Measurements from ENCODE around the gene TPM1.

TPM1 gene

GRCh38 chr15:63020759-63021430 is 21.7 kb upstream of the TPM1 start:
- H3K4me1 ChIP-seq (ENCODE audit: insufficient read depth, poor library complexity, severe bottlenecking) = peaks cover 29% of the 10 kb centered on the region

GRCh38 chr15:63022181-63022580 is 20.4 kb upstream of the TPM1 start:
- ATAC-seq (ENCODE audit: low read depth) = no peak
- Histone ChIP-seq H3K36me3 (ENCODE audit: low read depth) (no peaks in the 10 kb centered on the region), H3K4me3 (ENCODE audit: severe bottlenecking) (no peak overlapping the region), H3K4me1 (ENCODE audit: insufficient read depth, poor library complexity, severe bottlenecking) (peaks cover 25% of the 10 kb centered on the region), H3K27ac (ENCODE audit: poor library complexity, severe bottlenecking) (no peak overlapping the region), H3K9me3 (ENCODE audit: severe bottlenecking) (no peaks in the 10 kb centered on the region), H3K27me3 (ENCODE audit: insufficient read depth, poor library complexity, severe bottlenecking) (no peaks in the 10 kb centered on the region)
- no peak for DNase-seq (ENCODE audit: low spot score)
- no peak for TF ChIP-seq CTCF (IDR thresholded peaks at IDR 0.05; ENCODE audit: poor library complexity, severe bottlenecking)

More at GRCh38 chr15:63020759-63021430, 21.7 kb upstream of the TPM1 start:
- Histone ChIP-seq H3K4me3 (ENCODE audit: severe bottlenecking) (no peak overlapping the region), H3K27ac (ENCODE audit: poor library complexity, severe bottlenecking) (peak overlapping the region; percentile 71), H3K36me3 (ENCODE audit: low read depth) (no peaks in the 10 kb centered on the region), H3K9me3 (ENCODE audit: severe bottlenecking) (no peaks in the 10 kb centered on the region), H3K27me3 (ENCODE audit: insufficient read depth, poor library complexity, severe bottlenecking) (no peaks in the 10 kb centered on the region)
- DNase-seq (ENCODE audit: low spot score) (no peak), ATAC-seq (ENCODE audit: low read depth) (no peak)
- TF ChIP-seq CTCF (IDR thresholded peaks at IDR 0.05; ENCODE audit: poor library complexity, severe bottlenecking) = no peak

GRCh38 chr15:63022663-63023062 is 19.9 kb upstream of the TPM1 start:
- no peak for DNase-seq (ENCODE audit: low spot score)
- Histone ChIP-seq H3K27ac (ENCODE audit: poor library complexity, severe bottlenecking) (no peak overlapping the region), H3K4me1 (ENCODE audit: insufficient read depth, poor library complexity, severe bottlenecking) (peaks cover 25% of the 10 kb centered on the region), H3K9me3 (ENCODE audit: severe bottlenecking) (no peaks in the 10 kb centered on the region), H3K36me3 (ENCODE audit: low read depth) (no peaks in the 10 kb centered on the region), H3K4me3 (ENCODE audit: severe bottlenecking) (no peak overlapping the region), H3K27me3 (ENCODE audit: insufficient read depth, poor library complexity, severe bottlenecking) (no peaks in the 10 kb centered on the region)
- ATAC-seq (ENCODE audit: low read depth) = no peak
- no peak for TF ChIP-seq CTCF (IDR thresholded peaks at IDR 0.05; ENCODE audit: poor library complexity, severe bottlenecking)

- Histone ChIP-seq H3K4me1 (ENCODE audit: insufficient read depth, poor library complexity, severe bottlenecking) (peaks cover 25% of the 10 kb centered on the region), H3K27ac (ENCODE audit: poor library complexity, severe bottlenecking) (no peak overlapping the region), H3K27me3 (ENCODE audit: insufficient read depth, poor library complexity, severe bottlenecking) (no peaks in the 10 kb centered on the region), H3K9me3 (ENCODE audit: severe bottlenecking) (no peaks in the 10 kb centered on the region), H3K4me3 (ENCODE audit: severe bottlenecking) (no peak overlapping the region), H3K36me3 (ENCODE audit: low read depth) (no peaks in the 10 kb centered on the region)
- DNase-seq (ENCODE audit: low spot score) (no peak), ATAC-seq (ENCODE audit: low read depth) (no peak)
- no peak for TF ChIP-seq CTCF (IDR thresholded peaks at IDR 0.05; ENCODE audit: poor library complexity, severe bottlenecking)
Observed at GRCh38 chr15:63023351-63023945, 19.1 kb upstream of the TPM1 start.

GRCh38 chr15:63025460-63025859 is 17.1 kb upstream of the TPM1 start:
- DNase-seq (ENCODE audit: low spot score) = no peak
- peak; percentile 12 for TF ChIP-seq CTCF (IDR thresholded peaks at IDR 0.05; ENCODE audit: poor library complexity, severe bottlenecking)
- ATAC-seq (ENCODE audit: low read depth) = no peak
- Histone ChIP-seq H3K9me3 (ENCODE audit: severe bottlenecking) (no peaks in the 10 kb centered on the region), H3K4me1 (ENCODE audit: insufficient read depth, poor library complexity, severe bottlenecking) (peaks cover 9% of the 10 kb centered on the region), H3K4me3 (ENCODE audit: severe bottlenecking) (no peak overlapping the region), H3K36me3 (ENCODE audit: low read depth) (no peaks in the 10 kb centered on the region), H3K27me3 (ENCODE audit: insufficient read depth, poor library complexity, severe bottlenecking) (no peaks in the 10 kb centered on the region), H3K27ac (ENCODE audit: poor library complexity, severe bottlenecking) (no peak overlapping the region)

Measured in RWPE2 (cell line).